Ascending aorta (tissue), 2 donors: Measurements from ENCODE around the gene MAP7. TPM values are rescaled to one million over a fixed set of nuclear protein-coding genes. Genes with fewer than 3 reads are reported as not detected.
"Not testable (repeated sequence)": the region's sequence is repeated elsewhere in the genome, so short reads cannot be mapped to it uniquely, and the experiment has no call there.

Source experiments
- DNase-seq, 2 donors: peaks; one replicate each; pipeline ENCODE4 v3.0.0-alpha.2; 2019; ENCODE audit warnings: low spot score in 2 of 2
- H3K27ac ChIP-seq, 2 donors: fragments of 200-600 bp; sonication (generic); one replicate each; pipeline ENCODE4 v1.5.1; 2016 to 2017; ENCODE audit warnings: mild to moderate bottlenecking in 1 of 2
- H3K27me3 ChIP-seq: fragments of 200-600 bp; sonication (generic); one replicate; pipeline ENCODE4 v1.5.1; 2017
- H3K36me3 ChIP-seq, 2 donors: fragments of 200-600 bp; sonication (generic); one replicate each; pipeline ENCODE4 v1.5.1; 2016
- H3K4me1 ChIP-seq, 2 donors: fragments of 200-600 bp; sonication (generic); one replicate each; pipeline ENCODE4 v1.5.1; 2016 to 2017; ENCODE audit warnings: mild to moderate bottlenecking in 1 of 2
- H3K4me3 ChIP-seq, 2 donors: fragments of 200-600 bp; sonication (generic); one replicate each; pipeline ENCODE4 v1.5.1; 2016 to 2017; ENCODE audit warnings: mild to moderate bottlenecking in 1 of 2
- H3K9me3 ChIP-seq, 2 donors: fragments of 200-600 bp; sonication (generic); one replicate each; pipeline ENCODE4 v1.5.1; 2016
- intact Hi-C: fragments of 100-400 bp; cut with DNase I; formaldehyde crosslinking; loops from one replicate; pipeline ENCODE4 v1.15.1; 2023
- total RNA-seq: library from RNA; depleted of rRNA; stranded (reverse); fragments of >200 nt; gene quantifications from one replicate; pipeline ENCODE4 v1.1.0, GENCODE V29; 2016
- TF ChIP-seq, protein P1 (sequence below), 3 experiments: fragments of 200-600 bp in 2 of 3; fragments of 450-650 bp in 1 of 3; sonication (generic) in 2 of 3; IDR thresholded peaks; one replicate each; pipeline ENCODE4 v1.5.1; 2016 to 2019; ENCODE audit warnings: antibody characterized with exemption in 3 of 3, mild to moderate bottlenecking in 1 of 3, moderate library complexity in 1 of 3

MAP7 gene
- total RNA-seq, 1 donor from 2014 or later: not detected

DNA sequence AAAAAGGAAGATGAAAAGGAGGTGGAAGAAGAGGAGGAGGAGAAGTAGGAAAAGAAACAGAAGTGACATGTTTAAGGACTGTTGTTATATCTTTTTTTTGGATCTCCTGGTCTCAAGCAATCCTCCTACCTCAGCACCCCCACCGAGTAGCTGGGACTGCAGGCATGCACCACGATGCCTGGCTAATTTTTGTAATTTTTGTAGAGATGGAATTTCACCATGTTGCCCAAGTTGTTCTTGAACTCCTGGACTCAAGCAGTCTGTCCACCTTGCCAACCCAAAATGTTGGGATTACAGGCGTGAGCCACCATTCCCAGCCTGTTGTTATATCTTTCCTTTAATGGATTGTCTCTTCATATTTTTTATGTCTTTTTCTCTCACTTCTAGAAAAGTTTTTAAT is 241.1 kb downstream of the MAP7 start:
- no peaks in the 10 kb centered on the region for H3K36me3 ChIP-seq
- DNase-seq: no peak
- no peaks in the 10 kb centered on the region for H3K4me1 ChIP-seq
- intact Hi-C loops: no loop called here
- TF ChIP-seq, protein P1, sequence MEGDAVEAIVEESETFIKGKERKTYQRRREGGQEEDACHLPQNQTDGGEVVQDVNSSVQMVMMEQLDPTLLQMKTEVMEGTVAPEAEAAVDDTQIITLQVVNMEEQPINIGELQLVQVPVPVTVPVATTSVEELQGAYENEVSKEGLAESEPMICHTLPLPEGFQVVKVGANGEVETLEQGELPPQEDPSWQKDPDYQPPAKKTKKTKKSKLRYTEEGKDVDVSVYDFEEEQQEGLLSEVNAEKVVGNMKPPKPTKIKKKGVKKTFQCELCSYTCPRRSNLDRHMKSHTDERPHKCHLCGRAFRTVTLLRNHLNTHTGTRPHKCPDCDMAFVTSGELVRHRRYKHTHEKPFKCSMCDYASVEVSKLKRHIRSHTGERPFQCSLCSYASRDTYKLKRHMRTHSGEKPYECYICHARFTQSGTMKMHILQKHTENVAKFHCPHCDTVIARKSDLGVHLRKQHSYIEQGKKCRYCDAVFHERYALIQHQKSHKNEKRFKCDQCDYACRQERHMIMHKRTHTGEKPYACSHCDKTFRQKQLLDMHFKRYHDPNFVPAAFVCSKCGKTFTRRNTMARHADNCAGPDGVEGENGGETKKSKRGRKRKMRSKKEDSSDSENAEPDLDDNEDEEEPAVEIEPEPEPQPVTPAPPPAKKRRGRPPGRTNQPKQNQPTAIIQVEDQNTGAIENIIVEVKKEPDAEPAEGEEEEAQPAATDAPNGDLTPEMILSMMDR (IDR thresholded peaks at IDR 0.05): no peak
- no peaks in the 10 kb centered on the region for H3K27me3 ChIP-seq
- H3K27ac ChIP-seq: no peak overlapping the region
- H3K9me3 ChIP-seq: no peaks in the 10 kb centered on the region
- no peak overlapping the region for H3K4me3 ChIP-seq

DNA sequence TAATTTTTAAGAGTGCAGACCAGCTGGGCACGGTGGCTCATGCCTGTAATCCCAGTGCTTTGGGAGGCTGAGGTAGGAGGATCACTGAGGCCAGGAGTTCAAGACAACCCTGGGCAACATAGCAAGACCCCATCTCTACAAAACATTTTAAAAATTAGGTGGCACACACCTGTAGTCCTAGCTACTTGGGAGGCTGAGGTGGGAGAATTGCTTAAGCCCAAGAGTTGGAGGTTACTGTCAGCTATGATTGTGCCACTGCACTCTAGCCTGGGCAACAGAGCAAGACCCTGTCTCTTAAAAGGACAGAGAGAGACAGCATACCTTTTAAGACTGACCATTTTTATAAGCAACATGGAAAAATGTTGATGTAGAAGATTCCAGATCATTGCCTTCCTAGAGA is 241.8 kb downstream of the MAP7 start:
- H3K36me3 ChIP-seq, DNase-seq, H3K4me1 ChIP-seq, H3K27me3 ChIP-seq, H3K9me3 ChIP-seq, intact Hi-C loops, H3K27ac ChIP-seq, H3K4me3 ChIP-seq: not testable (repeated sequence)

DNA sequence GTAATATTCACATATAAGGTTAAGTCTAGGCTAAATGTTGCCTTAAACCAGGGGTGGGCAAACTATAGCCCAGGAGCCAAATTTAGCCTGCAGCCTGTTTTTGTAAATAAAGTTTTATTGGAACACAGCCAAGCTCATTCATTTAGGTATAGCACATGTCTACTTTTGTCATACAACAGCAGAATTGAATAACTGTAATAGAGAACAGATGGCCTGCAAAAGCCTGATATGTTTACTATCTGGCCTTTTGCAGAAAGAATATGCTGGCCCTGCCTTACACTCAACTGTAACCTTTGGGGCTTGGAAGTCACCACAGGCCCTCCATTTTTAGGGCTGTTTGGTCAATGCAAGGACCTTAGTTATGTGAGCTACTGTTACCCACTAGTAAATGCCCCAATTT is 242.9 kb downstream of the MAP7 start:
- Histone ChIP-seq H3K9me3 (no peaks in the 10 kb centered on the region), H3K4me3 (no peak overlapping the region), H3K27ac (no peak overlapping the region), H3K4me1 (no peaks in the 10 kb centered on the region), H3K27me3 (no peaks in the 10 kb centered on the region), H3K36me3 (no peaks in the 10 kb centered on the region)
- intact Hi-C loops: no loop called here
- no peak for DNase-seq
- TF ChIP-seq, protein P1 (IDR thresholded peaks at IDR 0.05): no peak

DNA sequence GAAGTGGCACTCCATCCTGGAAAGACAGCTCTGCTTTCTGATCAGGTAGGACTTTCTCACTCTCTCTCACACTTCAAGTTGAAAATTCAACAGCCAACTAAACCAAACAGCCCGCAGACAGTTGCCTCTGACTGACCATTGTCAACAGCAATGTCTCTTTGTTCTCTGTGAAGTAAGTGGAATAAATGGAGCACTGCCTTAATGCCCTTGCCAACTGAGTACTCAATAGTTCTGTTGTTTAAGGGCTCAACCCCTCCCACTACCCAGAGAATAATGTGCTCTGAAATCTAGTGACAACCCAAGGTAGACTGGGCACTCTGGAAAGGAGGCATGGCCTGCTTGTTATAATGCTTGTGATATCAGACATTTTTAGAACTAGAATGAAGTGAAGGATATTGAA is 243.8 kb downstream of the MAP7 start:
- no peaks in the 10 kb centered on the region for H3K36me3 ChIP-seq
- no peak overlapping the region for H3K27ac ChIP-seq
- no peak overlapping the region for H3K4me3 ChIP-seq
- H3K4me1 ChIP-seq: no peaks in the 10 kb centered on the region
- H3K27me3 ChIP-seq: no peaks in the 10 kb centered on the region
- TF ChIP-seq, protein P1 (IDR thresholded peaks at IDR 0.05): no peak
- DNase-seq: no peak
- intact Hi-C loops: no loop called here
- no peaks in the 10 kb centered on the region for H3K9me3 ChIP-seq

DNA sequence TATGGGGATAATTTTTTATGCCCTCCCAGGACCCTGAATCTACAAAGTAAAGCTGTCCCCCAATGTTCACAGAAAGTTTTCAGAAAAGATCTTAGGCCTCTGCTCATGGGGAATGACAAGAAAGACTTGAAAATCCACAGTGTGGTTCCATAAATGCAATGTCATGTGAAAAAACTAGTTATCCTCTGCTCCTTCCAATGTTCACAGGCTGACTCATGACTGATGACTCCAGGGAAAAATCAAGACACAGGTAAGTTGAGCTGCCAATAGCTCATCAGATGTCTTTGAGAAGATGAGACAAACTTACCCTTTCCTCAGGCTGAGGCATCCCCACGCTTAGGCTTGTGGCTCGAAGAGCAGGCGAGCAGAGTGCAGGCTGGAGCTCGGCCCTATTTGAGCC is 245.8 kb downstream of the MAP7 start:
- TF ChIP-seq, protein P1 (IDR thresholded peaks at IDR 0.05): no peak
- intact Hi-C loops: no loop called here
- no peaks in the 10 kb centered on the region for H3K9me3 ChIP-seq
- H3K4me3 ChIP-seq: no peak overlapping the region
- no peaks in the 10 kb centered on the region for H3K27me3 ChIP-seq
- H3K27ac ChIP-seq: no peak overlapping the region
- no peaks in the 10 kb centered on the region for H3K36me3 ChIP-seq
- H3K4me1 ChIP-seq: no peaks in the 10 kb centered on the region
- DNase-seq: no peak

DNA sequence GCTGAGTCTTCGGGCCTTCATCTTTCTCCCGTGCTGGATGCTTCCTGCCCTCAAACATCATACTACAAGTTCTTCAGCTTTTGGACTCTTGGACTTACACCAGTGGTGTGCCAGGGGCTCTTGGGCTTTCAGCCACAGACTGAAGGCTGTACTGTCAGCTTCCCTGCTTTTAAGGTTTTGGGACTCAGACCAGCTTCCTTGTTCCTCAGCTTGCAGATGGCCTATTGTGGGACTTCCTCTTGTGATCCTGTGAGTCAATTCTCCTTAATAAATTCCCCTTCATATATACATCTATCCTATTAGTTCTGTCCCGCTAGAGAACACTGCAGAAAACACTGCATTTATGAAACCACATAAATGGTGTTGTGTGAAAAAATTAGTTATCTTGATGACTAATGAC is 246.7 kb downstream of the MAP7 start:
- Histone ChIP-seq H3K9me3 (no peaks in the 10 kb centered on the region), H3K36me3 (no peaks in the 10 kb centered on the region), H3K27ac (no peak overlapping the region), H3K4me1 (no peaks in the 10 kb centered on the region), H3K4me3 (no peak overlapping the region), H3K27me3 (no peaks in the 10 kb centered on the region)
- intact Hi-C loops: no loop called here
- TF ChIP-seq, protein P1 (IDR thresholded peaks at IDR 0.05): no peak
- DNase-seq: no peak
